Suppressor macrophage treated with lipopolysaccharide for 4 hours (primary cell): ENCODE measurements around the gene THEMIS.
"Not testable (repeated sequence)": the region's sequence is repeated elsewhere in the genome, so short reads cannot be mapped to it uniquely, and the experiment has no call there.

ENCODE experiments used
- DNase-seq: peaks from one replicate; pipeline ENCODE4 v3.0.0-alpha.2; 2020

The THEMIS gene

DNA sequence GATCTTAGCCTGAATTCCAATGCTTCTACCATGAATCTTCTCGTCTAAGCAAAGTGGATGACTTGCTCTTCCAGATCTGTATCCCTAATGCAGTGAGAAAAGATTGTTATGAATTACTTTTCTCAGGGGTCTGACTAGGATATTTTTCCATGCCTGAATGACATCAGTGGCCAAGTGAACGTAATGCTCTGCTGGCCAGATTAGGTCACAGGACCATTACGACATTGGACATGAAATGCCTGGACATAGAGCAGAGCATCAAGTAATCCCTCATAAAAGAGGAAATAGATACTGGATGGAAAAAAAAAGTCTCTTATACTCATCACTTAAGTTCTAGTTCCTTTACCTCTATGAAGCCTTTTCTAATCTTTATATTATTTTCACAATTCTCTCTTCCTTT is 12.1 kb upstream of the THEMIS start:
- DNase-seq = no peak

GRCh38 chr6:127907960-127908640 is 7.2 kb upstream of the THEMIS start:
- no peak for DNase-seq

DNA sequence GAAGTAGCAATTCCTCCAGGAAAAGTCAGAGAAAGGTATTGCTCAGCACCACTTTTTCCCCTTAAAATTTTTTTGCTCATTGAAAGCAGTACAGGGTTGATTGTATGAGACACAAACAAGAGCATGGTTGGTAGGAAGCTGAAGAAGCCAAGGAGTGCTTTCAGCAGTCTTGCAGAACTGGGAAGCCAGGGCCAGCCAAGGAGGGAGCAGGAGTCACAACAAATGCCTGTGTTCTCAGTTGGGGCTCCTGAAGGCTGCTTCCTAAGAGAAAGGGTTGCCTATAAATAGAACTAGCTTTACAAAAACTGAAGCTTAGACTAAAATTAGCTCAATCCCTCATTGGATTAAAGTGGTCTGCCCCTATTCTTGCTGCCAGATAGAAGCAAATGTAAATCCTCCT is 3.3 kb upstream of the THEMIS start:
- no peak for DNase-seq

DNA sequence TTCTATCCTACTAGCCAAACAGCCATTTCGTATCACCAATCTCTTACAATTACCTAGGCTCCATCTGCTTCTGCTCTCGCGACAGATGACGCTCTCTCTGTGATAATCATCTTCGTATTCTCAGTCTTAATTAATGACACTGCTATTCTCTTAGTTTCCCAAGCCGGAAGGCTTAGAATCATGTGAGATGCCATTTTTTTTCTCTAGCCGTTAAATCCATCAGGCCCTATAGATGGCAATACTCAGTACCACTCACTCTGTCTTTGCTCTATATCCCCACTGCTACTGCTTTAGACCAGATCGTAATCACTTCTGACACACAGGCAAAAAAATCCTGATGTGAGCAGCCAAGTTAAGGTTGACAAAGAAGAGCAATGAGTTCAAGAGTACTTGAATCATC is 2.1 kb upstream of the THEMIS start:
- DNase-seq = no peak

DNA sequence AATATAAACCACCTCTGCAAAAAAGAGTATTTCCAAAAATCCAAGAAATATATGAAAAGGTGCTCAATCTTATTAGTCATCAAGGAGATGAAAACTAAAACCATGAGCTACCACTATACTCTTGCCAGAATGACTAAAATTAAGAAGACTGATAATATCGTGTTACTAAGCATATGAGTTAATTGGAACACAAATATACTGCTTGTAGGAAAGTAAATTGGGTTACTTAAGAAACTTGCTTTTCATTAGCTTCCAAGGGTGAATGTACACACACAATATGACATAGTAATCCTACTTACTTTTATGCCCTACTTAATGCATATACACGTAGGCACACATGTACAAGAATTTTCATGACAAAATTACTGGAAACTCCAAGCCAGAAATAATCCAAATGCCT is 3.4 kb downstream of the THEMIS start:
- DNase-seq = no peak

- DNase-seq = no peak
These were observed 6.8 kb downstream of the THEMIS start for GRCh38 chr6:127894051-127894450.

DNA sequence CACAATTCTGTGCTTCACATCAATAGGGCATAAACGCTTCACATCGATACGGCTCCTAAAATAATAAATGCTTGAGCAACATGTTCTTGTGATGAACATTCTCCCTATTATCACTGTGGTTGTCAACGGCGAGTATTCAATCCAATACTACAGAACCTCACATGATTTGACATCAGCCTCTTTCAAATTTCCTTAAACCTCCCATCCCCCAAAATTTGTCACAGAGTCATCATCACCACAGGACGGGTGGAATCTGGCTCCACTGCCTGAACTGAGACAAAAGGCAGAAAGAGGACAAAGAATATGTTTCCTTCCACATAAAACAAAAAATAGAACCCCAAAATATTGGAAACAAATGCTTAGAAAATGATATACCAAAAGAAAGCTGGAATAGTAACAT is 7.3 kb downstream of the THEMIS start:
- no peak for DNase-seq

- no peak for DNase-seq
These were observed 9.0 kb downstream of the THEMIS start for GRCh38 chr6:127891731-127892326.

GRCh38 chr6:127886603-127887002 is 14.3 kb downstream of the THEMIS start:
- DNase-seq = no peak

DNA sequence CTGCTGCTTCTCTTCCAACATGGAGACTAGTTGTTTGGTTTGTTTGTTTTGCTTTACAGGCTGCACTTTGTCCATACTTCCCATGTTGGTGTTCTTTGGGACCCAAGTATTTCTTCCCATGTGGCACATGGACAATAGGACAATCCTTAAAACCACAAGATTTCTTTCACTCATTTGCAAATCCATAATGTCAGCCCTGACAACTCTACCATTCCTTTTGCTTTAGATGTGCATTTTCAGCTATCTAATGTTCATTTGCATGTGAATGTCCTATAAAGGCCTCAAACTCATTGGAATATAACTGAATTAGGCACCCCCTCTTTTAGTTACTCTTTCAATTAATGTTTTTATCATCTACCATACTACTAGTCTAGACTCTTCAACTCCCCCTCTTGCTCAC is 16.7 kb downstream of the THEMIS start:
- no peak for DNase-seq

GRCh38 chr6:127881949-127882348 is 18.9 kb downstream of the THEMIS start:
- DNase-seq = not testable (repeated sequence)

GRCh38 chr6:127880429-127880828 is 20.4 kb downstream of the THEMIS start:
- DNase-seq = no peak

GRCh38 chr6:127879685-127880084 is 21.2 kb downstream of the THEMIS start:
- DNase-seq = no peak

DNA sequence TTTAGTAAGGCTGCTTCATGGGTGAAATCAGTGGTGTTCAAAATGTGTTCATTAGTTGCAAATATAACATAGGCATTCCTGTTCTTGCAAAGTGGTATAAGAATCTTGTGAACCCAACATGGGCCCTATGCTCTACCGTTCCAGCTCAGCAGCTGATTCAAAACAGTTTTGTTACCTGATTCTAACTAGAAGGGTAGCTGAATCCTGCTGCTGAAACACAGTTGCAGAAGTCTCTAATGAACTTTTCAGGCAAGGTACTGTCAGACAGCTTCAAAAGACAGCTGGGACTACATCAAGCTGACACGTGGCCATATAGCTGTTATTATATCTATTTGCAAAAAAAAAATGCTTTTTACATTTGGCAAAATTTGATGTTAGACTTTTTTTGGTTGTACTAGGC is 22.7 kb downstream of the THEMIS start:
- no peak for DNase-seq

GRCh38 chr6:127877231-127877630 is 23.6 kb downstream of the THEMIS start:
- no peak for DNase-seq

DNA sequence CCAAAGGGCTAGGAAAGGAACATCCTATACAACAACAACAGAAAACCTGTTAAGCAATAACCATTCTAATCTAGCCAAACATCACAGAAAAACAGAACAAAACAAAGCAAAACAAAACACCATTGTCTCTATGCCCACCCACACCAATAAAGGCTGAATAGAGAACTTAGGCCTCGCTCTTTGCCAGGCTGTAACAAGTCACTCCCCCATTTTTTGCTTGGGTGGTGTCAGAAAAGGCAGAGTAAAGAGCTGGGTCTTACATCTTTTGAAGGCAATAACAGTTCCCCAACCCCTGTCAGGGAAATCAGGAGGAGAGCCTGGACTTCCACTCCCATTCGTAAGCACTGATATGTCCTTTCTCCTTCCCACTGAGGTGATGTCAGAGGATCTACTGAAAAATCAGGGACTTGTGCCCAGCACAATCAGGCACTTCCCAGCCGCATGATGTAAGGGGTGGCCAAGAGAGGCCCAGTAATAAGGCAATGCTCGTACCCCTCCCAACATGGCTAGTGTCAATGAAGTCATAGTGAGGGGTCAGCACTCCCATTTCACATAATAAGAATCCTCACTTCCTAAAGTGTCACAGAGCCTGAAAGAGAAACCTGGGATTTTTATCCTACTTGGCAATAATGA is 31.0 kb downstream of the THEMIS start:
- DNase-seq = no peak

DNA sequence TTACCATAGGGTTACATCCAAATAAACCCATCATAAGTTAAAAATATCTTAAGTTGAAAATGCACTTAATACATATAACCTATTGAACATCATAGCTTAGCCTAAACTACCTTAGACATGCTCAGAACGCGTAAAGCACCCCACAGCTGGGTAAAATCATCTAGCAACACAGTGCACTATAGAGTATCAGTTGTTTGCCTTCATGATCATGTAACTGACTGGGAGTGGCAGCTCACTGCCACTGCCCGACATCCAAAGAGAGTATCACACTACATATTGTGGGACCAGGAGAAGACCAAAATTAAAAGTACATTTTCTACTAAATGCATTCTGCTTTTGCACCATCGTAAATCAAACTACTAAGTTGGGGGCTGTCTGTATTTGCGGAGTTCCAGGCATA is 31.7 kb downstream of the THEMIS start:
- DNase-seq = no peak

- DNase-seq = no peak
These were observed 32.5 kb downstream of the THEMIS start for GRCh38 chr6:127868338-127868737.

GRCh38 chr6:127866766-127867165 is 34.1 kb downstream of the THEMIS start:
- no peak for DNase-seq

DNA sequence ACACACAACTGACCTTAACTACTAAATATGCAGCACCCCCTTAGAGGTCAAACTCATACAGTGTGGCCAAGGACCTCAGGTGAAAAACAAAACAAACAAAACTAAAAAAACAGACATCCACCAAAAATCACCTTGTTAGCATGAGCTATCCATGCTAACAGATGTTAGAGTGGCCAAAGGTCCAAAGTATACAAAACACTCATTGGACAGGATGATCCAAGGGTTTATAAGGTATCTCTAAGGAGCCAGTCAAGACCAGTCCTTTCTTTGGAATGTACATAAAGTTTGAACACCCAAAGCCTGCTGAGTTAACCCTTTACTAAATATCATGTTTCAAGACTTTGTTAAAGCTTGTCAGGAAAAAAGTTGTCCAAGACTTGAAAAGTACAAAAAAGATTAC is 35.8 kb downstream of the THEMIS start:
- DNase-seq = no peak

- no peak for DNase-seq
These were observed 36.2 kb downstream of the THEMIS start for GRCh38 chr6:127864701-127865100.

DNA sequence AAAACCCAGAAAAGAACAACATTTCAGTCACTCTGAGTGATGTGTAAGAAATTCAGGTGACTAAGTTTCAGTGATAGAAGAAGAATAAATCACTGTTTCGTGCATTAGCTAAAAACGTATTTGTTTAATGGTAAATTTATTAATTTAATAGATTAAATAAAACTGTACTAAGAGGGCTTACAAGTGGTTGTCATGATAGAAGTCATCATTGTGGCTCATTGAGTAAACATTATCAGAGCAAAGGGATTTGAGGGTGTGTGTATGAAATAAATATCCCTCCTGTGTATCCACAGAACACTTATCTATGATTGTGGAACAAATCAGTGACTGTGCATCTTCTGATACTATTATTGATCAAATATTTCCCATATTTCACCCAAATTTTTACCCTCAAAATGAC is 40.1 kb downstream of the THEMIS start:
- DNase-seq = no peak

- DNase-seq = no peak
These were observed 40.9 kb downstream of the THEMIS start for GRCh38 chr6:127859956-127860355.

GRCh38 chr6:127858727-127859391 is 42.0 kb downstream of the THEMIS start:
- DNase-seq = no peak
